Measurements from ENCODE around the gene METTL26.

Gene METTL26

DNA sequence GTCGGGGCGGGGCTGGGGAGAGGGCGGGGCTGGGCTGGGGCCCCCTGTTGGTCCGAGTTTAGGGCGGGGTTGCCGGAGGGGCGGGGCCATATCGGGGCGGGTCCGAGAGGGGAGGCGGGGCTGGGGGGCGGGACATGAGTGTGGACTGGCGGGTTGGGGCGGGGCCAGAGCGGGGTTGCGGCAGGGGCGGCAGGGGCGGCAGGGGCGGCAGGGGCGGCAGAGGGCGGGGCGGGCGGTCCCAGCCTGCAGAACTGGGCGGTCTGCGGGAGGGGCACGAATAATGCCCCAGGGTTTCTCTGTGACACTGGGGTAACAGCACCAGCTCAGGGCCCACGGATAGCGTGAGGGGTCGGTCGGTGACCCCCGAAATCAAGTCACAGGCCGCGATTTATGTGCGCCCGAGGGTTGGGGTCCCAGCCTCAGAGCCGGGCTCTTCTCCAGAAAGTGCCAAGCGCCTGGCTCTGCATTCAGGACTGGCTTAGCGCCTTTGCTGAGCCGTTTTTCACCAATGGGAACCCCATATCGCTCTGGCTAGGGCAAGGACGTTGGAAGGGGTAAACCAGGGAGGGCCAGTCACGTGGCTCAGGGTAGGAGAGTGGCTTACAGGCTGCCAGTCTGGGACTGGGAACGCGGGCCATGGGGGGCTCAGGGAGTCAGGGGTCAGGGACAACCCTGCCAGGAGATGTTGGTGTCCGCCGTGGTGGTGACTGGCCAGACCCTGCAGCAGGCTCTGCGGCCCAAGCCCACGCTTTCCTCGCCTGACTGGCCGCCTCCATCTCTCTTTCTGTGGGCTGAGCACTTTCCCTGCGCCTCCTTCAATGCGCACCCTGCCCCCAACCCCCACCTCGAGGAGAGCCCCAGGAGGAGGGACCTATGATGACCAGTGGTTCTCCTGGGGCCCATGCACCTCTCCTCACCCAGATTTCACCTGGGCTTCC is 1.2 kb upstream of the METTL26 start:
- peak; percentile 24 to 37 for DNase-seq

DNA sequence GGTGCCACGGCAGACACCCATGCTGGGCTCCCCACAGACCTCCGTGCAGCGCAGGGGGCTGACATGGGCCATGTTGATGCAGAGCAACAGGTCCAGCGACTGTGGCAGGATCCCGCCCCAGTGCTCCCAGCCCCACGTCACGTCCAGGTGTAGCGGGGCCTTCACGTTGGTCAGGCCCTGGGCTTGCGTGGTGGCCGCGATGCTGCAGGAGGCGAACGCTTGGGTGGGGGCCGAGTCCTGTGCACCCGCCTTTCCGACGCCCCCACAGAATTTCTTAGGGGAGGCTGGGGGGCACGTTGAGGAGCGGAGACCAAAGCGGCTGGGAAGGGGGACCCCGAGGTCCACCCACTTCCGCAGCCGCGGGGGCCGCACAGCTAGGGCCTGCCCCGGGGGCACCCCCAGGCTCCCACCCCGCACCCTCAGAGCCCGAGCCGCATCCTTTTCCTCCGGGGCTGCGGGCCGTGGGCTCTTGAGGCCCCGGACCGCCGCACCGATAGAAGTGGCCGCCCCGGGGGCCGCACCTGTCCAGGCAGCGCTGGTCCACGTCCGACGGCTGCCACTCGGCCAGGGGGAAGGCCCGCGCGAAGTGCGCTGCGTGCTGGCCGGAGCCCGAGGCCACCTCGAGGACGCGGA is 416 bp downstream of the METTL26 start:
- no peak for DNase-seq

DNA sequence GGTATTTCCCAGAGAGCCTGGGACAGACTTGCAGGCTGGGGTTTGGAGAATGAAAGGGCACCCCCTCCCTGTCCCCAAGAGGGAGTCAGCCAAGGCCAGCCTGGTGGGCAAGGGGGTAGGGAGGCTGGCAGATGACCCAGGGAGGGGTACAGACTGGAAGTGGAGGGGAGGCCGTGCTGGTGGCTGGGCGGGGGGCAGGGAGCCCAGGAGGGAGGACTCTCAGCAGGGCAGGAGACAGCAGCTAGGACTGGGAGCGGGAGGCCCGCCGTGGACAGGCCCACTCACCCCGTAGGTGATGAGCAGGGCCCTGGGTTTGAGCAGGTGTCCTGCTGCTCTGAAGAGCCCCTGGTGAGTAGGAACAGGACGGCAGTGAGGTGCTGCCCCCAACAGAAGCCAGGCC is 1.1 kb downstream of the METTL26 start:
- DNase-seq: no peak

DNA sequence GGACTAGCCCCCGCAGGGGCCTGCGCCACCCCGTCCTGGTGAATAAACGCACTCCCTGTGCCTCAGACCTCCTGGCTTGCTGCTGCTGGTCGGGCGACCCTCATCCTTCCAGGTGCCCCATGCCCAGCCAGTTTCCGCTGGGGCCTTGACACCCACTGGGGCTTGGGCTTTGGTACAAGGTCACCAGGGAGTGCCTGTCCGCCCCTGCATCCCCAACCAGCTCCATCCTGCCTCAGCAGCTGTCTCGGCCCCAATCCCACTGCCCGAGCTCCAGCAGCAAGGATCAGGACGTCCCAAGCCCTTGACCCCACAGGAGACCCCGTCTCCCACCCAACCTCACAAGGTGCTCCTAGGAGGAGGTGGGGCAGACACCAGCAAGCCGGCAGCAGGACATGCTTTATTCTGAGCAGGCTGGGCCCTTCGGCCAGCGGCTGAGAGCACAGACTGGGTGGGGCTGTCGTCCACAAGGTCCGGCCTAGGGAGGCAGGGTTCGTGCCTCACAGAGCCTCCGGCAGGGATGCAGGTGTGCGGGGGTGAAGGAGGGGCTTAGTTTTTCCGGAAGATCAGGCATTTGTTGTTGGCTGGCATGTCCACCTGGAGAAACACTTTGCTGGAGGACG is 1.9 kb downstream of the METTL26 start:
- DNase-seq: no peak

DNA sequence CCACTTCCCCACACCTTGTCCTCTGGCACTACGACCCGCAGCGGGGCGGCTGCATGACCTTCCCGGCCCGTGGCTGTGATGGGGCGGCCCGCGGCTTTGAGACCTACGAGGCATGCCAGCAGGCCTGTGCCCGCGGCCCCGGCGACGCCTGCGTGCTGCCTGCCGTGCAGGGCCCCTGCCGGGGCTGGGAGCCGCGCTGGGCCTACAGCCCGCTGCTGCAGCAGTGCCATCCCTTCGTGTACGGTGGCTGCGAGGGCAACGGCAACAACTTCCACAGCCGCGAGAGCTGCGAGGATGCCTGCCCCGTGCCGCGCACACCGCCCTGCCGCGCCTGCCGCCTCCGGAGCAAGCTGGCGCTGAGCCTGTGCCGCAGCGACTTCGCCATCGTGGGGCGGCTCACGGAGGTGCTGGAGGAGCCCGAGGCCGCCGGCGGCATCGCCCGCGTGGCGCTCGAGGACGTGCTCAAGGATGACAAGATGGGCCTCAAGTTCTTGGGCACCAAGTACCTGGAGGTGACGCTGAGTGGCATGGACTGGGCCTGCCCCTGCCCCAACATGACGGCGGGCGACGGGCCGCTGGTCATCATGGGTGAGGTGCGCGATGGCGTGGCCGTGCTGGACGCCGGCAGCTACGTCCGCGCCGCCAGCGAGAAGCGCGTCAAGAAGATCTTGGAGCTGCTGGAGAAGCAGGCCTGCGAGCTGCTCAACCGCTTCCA is 2.6 kb downstream of the METTL26 start:
- DNase-seq: no peak

DNA sequence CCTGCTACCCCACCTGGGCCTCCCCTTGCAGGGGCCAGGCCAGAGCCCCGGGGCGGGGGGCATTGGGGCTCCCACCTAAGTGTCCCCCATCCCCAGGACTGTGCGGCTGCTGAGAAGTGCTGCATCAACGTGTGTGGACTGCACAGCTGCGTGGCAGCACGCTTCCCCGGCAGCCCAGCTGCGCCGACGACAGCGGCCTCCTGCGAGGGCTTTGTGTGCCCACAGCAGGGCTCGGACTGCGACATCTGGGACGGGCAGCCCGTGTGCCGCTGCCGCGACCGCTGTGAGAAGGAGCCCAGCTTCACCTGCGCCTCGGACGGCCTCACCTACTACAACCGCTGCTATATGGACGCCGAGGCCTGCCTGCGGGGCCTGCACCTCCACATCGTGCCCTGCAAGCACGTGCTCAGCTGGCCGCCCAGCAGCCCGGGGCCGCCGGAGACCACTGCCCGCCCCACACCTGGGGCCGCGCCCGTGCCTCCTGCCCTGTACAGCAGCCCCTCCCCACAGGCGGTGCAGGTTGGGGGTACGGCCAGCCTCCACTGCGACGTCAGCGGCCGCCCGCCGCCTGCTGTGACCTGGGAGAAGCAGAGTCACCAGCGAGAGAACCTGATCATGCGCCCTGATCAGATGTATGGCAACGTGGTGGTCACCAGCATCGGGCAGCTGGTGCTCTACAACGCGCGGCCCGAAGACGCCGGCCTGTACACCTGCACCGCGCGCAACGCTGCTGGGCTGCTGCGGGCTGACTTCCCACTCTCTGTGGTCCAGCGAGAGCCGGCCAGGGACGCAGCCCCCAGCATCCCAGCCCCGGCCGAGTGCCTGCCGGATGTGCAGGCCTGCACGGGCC is 3.4 kb downstream of the METTL26 start:
- no peak for DNase-seq

DNA sequence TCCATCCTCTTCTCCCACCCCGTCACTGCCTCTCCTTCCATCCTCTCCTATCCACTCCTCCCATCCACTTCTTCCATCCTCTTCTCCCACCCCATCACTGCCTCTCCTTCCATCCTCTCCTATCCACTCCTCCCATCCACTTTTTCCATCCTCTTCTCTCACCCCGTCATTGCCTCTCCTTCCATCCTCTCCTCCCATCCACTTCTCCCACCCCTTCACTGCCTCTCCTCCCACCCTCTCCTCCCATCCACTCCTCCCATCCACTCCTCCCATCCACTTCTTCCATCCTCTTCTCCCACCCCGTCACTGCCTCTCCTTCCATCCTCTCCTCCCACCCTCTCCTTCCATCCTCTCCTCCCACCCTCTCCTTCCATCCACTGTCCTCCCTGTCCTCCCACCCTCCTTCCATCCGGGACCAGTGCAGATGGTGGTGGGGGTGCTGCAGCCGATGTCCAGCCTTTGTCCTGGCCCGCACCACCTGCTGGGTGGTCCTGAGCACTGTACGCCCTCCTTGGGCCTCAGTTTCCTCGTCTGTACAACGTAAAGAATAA is 4.2 kb downstream of the METTL26 start:
- DNase-seq: no peak

DNA sequence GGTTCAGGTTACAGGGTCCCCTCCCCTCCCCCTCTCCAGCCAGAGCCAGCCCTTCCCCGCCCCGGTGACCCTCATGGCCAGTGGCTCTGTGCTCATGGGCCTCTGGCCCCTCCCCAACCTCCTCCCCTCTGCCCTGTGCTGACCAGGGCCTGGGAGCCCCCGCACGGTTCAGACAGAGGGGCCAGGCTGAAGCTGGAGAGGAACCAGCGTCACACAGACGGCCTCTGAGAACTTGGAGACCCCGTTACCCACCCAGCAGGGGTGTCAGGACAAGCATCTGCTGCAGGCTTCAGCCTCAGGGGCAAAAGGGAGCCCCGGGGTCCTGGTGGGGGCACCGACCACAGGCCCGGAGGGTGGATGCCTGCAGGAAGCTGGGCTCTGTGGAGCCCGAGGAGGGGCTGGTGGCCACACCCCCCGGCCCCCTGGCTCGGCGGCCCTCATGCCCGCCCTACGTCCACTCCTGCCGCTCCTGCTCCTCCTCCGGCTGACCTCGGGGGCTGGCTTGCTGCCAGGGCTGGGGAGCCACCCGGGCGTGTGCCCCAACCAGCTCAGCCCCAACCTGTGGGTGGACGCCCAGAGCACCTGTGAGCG is 5.2 kb downstream of the METTL26 start, which contains the start of gene WFIKKN1:
Gene WFIKKN1, plus strand, starts transcription at position 171 of the 591 bp plus-strand sequence. Its CDS starts 269 bp downstream, at position 440.
- no peak for DNase-seq

DNA sequence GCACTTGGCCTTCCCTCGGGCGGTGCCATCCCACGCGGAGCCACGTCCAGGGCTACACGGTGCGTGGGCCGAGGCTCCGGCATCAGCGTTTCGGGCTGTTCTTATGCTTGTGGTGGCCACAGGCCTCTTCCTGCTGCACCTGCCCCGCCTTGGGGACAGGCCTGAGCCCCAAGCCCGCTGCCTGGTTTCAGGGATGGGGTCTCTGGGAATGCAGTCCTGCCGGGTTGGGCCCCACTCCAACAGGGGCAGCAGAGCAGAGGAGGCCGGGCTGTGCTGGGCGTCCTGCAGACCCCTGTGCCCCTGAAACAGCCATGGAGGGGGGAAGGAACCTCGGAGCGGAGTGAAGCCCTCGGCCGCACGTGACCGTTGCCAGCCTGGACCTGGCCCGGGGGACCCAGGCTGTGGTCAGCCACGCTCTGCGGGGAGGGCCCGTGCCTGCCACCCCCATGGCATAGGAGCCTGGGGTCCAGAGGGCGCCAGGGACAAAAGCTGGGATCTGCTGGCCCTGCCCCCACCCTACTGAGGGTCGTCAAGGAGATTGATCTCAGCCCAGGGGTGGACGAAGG is 5.8 kb downstream of the METTL26 start:
- no peak for DNase-seq

DNA sequence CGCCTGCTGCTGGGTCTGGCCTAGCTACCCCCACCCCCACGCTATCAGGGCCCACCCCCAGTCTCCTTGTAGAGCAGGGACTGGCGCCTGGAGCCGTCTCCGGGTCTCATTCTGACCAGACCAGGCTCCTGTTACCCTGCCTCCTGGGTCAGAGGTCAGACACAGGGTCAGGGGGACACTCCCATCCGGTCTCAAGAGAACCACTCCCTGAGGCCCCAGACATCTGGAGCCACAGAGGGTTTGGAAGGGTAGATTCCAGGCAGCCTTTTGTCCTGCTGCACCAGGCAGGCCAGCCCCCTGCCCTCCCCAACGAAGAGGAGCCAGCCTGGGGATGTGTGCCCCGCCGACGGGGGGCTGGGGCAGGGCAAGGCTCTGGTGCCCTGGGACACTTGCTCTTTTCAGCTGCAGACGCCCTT is 6.3 kb downstream of the METTL26 start:
- no peak for DNase-seq

DNA sequence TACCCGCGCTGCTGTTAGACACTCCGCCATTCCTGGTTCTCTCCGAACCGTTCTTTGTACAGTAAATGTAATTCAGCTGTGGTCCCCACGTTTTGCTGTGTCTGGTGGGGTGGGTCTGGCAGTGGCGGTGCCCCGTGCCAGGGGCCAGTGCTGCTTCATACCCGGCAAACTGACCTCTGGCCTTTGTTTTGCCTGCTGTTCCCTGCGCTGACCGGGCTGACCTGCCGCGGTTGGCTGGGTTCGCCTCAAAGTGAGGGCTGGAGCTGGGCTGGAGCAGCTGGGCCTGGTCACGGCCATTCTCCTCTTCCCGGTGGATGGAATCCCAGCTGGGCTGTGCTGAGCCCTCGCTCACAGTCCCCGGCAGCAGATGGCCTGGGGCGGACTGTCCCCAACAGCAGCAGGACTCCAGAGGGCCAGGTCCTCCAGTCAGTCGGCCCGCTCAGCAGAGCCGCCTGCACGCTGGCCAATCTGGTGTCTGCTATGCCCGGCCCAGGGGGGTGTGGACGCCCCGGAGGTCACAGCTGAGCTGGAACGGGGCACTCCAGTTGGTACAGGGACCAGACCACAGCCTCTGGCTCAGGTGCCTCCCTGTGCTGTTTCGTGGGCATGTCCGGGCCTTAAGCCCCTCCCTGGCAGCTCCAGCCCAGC is 6.8 kb downstream of the METTL26 start:
- no peak for DNase-seq

DNA sequence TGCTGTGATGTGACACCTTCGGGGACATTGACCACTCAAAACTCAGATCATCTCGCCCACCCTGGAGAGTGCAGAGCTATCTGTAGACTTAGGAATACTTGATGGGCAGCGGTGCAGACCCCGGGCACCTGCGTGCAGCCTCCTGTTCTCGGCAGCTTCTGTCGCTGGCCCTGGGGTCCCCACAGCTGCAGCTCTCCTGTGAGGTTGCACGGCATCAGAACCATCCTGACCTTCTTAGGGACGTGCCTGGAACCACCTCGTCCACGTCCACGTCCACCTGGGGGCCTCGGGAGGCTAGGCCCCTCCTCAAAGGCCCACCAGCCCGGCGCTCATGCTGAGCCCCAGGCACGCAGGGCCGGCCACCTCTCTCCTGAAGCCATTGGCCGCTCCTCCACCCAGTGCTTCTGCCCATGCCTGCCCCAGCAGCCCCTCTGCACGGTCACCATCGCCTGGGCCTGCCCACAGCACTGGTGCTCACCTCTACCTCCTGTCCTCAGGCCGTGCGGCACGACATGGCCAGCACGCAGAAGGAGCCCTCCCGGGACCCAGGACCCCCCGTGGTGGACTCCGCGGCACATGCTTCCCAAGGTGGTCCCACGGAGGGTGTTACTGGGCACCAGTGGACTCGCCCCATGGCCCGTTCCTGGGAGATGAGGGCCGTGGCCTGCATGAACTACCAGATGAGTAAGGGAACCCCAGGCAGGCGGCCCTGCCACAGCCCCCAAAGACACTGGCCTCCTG is 7.6 kb downstream of the METTL26 start:
- DNase-seq: no peak

DNA sequence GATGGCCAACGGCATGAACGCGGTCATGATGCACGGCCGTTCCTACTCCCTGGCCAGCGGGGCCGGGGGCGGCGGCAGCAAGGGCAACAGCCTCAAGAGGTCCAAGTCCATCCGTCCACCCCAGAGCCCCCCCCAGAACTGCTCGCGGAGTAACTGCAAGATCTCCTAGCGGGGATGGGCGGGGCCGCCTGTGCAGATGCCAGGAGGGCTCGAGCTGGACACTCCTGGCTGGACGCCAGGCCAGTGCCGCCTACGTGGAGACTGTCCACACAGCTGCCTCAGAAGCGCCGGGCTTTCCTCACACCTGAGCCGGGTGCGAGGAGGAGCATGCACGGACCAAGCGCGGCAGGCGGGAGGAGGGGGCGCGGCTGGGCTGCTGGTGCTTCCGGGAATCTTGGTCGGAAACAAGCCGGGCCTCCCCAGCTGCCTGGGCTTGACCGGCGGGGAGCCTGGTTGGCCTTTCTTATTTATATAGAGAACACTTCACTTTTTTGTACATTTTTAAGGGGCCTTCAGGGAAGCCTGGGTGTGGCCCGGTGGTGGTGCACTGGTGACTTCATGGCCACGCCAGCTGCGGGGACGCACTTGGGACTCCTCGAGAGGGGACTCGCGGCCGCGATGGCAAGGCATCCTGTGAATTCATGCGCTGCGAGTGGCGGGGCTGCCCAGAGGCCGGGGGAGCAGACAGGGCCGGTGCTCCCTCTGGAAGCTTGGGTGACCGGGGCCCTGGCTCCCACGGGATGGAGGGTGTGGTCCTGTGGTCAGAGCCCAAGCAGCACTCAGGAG is 8.5 kb downstream of the METTL26 start:
- DNase-seq: no peak

DNA sequence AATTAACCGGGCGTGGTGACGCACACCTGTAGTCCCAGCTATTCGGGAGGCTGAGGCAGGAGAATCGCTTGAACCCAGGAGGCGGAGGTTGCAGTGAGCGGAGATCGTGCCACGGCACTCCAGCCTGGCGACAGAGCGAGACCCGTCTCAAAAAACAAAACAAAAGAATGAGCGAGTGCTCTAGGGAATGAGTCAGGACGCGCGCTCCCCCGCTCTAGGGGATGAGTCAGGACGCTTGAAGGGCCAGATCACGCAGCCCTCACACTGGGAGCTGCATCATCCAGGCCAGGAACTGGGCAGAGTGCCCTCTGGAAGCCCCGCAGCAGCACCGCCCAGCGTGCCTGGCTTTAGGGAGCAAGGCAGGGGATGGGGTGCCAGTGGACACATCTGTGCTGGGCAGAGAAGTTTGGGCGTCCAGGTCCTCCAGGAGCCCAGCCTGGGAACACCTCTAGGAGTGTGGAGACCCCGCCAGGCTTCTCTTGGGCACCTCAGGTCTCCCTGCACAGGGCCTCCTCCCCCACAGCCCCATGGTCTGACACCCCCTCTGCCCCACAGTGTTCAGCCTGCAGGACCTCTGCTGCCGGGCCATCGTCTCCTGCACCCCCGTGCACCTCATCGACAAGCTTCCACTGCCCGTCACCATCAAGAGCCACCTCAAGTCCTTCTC is 9.2 kb downstream of the METTL26 start:
- no peak for DNase-seq

DNA sequence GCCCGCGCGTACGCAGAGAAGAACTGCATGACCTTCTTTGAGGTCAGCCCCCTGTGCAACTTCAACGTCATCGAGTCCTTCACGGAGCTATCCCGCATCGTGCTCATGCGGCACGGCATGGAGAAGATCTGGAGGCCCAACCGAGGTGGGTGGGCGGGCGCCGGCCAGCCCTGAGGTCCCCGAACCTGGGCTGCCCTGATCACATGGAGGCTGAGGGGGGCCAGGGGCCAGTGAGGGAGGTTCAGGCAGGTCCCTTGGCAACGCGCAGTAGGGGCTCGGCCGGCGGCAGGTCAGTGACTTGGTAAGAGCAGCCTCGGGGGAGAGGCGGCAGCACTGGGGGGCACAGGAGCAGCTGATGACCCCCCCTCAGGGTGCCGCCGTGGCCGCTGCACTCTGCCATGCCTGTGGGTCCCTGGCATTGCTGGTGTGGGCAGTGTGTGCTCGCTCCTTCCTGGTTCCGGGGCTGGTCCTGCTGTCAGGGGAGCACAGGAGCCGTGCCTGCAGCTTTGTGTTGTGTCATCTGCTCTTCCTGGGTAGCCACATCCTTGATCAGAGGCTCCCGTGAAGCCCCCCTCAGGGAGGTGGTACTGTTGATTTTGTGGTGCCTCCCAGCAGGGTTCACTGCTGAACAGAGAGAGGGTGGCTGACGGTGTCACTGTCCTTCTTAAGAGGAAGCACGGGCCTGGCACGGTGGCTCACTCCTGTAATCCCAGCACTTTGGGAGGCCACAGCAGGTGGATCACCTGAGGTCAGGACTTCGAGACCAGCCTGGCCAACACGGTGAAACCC is 9.9 kb downstream of the METTL26 start:
- DNase-seq: no peak

DNA sequence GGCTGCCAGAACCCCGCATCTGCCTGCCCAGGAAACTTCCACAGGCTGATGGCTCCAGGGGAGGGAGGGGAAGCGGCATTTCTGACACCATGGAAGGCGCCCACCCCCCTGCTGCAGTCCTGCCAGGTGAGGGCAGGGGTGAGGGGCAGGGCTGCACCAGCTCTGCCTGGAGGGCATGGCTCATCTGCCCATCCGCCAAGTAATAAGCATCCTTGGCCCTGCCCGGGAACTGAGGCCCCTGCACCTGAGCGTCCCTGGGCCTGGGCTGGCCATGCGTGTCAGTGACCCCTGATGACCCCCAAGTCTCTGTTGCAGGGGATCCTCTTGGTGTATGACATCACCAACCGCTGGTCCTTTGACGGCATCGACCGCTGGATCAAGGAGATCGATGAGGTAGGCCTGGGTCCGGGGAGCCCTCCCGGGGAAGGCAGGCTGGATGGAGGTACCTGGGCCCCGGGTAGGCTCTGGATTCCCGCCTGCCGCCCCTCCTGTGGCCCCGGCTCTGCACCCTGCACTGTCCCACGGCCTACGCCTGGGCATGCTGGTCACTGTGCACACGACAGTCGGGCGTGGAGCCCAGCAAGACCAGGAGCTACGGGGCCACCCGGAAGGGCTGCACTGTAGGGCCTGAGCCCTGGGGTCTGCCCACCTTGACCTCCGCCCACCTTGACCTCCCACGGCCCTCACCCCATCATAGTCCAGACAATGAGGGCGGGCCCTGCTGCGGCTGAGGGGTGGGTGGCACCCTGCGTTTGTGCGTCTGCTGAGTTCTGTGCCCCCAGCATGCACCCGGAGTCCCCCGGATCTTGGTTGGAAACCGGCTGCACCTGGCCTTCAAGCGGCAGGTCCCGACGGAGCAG is 10.8 kb downstream of the METTL26 start:
- no peak for DNase-seq
